Left lobe of liver (tissue), 2 donors: ENCODE measurements around the gene FER. TPM values are rescaled to one million over a fixed set of nuclear protein-coding genes. Genes with fewer than 3 reads are reported as not detected.
"Not testable (repeated sequence)": the region's sequence is repeated elsewhere in the genome, so short reads cannot be mapped to it uniquely, and the experiment has no call there.

Experiments used
- ATAC-seq: fragments of 200-7000 bp; cut with Tn5 transposase; one replicate; pipeline ENCODE4 v1.9.1; 2020; ENCODE audit warnings: mild to moderate bottlenecking, moderate library complexity
- DNase-seq: peaks from one replicate; pipeline ENCODE4 v3.0.0-alpha.2; 2020; ENCODE audit warnings: low spot score
- total RNA-seq: library from RNA; stranded (reverse); gene quantifications from one replicate; pipeline ENCODE4 v1.2.1, GENCODE V29; 2021
- donor health status: DM: no; HTN: no; CAD: no; lungs with moderate emphysema.
- donor health status: DM: no; HTN: yes; CAD: no.

FER gene
- total RNA-seq, 1 donor from 2014 or later: 3.7 TPM

DNA sequence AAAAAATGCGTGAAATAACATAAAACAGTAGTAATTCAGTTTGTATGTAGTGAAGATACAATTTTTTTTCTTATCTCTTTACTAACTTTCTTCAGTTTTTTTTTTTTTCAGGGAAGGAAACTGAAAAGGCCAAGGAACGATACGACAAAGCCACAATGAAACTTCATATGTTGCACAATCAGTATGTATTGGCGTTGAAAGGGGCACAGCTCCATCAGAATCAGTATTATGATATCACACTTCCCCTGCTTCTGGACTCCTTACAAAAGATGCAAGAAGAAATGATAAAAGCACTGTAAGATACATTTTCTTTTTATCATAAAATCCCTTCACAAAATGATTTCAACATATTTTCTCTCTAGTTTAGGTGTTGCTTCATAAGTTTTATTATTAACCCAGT, 120.0 kb downstream of the FER start:
- DNase-seq: no peak
- ATAC-seq: no peak

DNA sequence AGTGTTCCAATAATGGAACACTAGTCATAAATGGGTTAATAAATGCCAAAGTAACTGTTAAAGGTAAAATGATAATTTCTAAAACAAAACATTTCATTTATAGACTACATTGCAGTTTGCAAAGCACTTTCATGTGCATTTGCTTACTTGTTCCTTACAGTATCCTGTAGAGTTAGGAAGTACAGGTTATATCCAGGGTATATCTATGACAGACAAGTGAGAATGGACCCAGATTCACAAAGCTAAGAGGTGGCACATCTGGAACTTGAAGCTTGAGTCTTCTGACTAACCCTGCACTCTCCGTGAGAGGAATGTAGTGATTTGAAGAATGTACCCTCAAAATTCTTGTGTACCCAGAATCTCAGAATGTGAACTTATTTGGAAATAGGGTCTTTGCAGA, 121.4 kb downstream of the FER start:
- DNase-seq (no peak), ATAC-seq (no peak)

DNA sequence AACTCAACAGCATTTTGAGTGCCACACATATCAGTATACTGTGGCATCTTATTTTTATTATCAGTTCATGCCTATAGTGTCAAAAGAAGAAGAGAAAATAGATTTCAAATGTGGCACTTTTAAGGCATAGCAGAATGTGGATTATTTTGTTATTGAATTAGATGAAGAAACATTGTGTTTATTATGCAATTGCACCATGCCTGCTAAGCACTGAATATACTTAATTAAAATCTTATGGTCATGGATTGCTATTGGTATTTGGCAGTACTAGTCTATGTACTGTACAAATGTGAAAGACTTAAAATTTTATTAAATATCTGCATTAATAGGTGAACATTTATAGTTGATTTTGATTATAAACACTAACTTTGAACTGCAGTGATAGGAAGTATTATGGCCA, 128.8 kb downstream of the FER start:
- no peak for ATAC-seq
- DNase-seq: no peak

DNA sequence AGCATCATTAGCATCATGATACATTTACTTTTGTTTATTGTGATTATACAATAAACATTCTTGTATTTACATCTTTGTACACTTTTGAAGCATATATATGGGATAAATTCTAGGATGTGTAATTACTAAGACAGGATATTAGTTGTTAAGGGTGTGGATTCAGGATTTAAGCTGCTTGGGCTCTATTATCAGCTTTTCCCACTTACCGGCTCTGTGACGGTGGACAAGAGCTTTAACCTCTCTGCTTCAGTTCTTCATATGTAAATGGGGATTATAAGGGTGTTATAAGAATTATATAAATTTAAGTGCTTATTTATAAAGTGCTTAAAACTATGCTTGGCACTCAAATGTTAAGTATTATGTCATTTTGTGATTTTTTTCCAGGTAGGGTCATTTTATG, 131.1 kb downstream of the FER start:
- no peak for ATAC-seq
- DNase-seq: no peak

DNA sequence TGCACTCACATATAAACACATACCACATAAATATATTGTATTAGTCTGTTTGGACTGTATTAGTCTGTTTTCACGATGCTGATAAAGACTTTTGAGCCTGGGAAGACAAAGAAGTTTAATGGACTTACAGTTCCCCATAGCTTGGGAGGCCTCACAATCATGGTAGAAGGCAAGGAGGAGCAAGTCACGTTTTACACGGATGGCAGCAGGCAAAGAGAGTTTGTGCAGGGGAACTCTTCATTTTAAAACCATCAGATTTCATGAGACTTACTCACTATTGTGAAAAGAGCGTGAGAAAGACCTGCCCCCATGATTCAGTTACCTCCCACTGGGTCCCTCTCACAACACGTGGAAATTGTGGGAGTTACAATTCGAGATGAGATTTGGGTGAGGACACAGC, 133.4 kb downstream of the FER start:
- DNase-seq: no peak

DNA sequence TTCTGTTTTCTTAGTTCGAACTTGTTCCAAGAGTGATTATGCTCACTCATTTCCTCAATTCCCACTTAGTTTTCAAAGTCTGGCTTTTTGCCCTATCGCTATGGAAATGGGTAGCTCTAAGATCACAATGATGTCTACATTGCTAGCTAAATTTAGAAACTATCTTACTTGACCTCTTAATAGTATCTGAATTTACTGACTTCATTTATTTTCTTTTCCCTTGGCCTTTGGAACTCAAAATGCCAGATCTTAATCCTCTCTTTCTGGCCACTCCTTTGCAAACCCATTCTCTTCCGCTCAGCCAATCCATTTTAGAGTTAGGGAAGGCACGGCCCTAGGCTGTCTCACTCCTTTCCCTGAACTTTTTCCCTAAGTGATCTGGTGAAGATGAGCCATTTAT, 137.0 kb downstream of the FER start:
- no peak for DNase-seq
- peak; percentile 26 for ATAC-seq

More for the DNA sequence above, 133.4 kb downstream of the FER start:
- no peak for ATAC-seq

DNA sequence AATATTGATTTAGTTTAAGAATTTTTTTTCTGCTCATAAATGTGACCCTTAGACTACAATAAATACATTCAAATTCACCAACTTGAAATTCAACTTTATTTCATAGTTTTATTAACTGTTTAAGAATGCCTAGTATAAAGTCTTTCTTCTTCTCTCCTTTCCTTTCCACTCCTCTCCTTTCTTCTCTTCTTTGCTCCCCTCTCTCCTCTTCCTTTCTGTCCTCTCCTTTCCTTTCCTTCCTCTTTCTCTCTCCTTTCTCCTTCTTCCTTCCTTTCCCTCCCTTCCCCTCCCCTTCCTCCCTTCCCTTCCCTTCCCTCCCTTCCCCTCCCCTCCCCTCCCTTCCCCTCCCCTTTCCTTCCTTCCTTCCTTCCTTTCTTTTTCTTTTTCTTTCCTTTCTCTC, 150.6 kb downstream of the FER start:
- ATAC-seq (no peak), DNase-seq (no peak)

DNA sequence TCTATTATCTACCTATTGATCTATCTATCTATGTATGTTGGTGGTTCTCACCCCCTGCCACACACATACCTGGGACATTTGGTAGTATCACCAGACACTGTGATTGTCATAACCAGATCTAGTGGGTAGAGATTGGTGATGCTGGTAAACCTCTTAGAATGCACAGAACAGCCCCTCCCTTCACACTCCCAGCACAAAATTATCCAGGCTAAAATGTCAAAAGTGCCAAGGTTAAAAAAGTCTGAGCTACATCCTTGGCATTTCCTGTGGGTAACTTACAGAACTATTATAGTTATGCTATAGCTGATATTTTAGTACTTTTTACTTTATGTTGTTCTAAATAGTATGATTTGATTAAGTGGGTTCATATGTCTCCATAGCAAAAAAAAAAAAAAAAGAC, 151.0 kb downstream of the FER start:
- DNase-seq: no peak

DNA sequence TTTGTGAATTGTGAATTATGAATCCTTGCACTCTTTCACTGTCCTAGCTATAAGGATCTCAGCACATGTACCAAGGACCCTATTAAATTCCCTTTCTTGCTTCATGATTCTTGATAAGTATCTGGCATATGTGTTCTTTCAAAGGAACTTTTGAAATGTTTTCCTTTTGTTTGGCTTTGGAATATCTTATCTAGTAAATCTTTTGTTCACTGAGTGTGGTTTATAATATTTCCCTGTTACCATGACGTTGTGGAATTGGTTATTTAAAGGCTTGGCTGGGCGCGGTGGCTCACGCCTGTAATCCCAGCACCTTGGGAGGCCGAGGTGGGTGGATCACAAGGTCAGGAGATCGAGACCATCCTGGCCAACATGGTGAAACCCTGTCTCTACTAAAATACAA, 151.5 kb downstream of the FER start:
- not testable (repeated sequence) for ATAC-seq, DNase-seq

More for the DNA sequence above, 151.0 kb downstream of the FER start:
- ATAC-seq: no peak

DNA sequence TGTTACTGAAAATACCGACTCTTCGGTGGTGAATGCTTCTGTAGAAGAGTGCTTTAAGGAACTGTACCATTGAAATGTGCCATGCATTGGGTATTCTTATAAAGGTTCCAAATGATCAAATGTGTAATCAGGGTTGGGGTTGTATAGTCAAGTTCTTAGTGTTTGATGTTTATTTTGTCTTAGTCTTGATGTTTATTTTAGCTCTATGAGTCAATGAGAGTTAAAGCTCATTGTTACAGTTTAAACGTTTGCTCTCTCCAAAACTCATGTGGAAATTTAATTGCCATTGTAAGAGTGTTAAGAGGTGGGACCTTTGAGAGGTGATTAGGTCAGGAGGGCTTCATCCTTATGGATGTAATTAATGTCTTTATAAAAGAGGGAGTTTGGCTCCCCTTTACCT, 153.0 kb downstream of the FER start:
- no peak for ATAC-seq

DNA sequence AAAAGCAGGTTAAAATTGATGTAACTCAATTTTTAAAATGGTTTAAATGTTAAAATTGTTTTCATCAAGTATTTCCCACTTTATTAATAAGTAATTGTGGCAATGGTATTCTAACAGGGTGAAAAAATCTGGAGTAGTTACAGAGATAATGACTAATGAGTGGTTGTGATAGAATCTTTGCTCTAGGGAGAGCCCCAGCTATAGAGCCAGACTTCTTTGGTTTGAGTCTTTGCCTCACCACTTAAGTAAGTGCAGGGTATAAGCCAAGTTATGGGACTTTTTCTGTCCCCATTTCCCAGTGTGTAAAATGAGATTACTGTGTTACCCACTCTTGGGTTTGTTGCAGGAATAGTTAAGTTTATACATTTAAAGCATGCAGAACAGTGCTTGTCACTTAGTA, 158.1 kb downstream of the FER start:
- ATAC-seq: no peak

More for the DNA sequence above, 153.0 kb downstream of the FER start:
- no peak for DNase-seq

DNA sequence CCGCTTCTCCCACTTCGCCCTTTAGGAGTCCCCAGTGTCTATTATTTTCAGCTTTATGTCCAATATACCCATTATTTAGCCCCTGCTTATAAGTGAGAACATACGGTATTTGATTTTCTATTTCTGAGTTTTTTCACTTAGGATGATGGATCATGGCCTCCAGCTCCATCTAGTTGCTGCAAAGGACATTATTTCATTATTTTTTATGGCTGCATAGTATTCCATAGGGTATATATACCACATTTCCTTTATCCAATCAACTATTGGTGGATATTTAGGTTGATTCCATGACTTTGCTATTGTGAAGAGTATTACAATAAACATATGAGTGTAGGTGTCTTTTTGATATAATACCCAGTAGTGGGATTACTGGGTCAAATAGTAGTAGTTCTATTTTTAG, 162.9 kb downstream of the FER start:
- DNase-seq (no peak), ATAC-seq (no peak)

More for the DNA sequence above, 158.1 kb downstream of the FER start:
- no peak for DNase-seq

DNA sequence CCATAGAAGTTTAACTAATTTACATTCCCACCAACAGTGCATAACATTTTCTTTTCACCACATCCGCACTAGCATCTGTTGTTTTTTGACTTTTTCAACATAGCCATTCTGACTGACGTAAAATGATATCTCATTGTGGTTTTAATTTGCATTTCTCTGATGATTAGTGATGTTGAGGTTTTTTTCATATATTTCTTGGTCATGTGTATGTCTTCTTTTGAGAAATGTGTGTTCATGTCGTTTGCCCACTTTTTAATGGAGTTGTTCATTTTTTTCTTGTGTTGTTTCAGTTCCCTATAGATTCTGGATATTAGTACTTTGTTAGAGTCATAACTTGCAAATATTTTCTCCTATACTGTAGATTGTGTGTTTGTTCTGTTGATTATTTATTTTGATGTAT, 163.4 kb downstream of the FER start:
- ATAC-seq: no peak

DNA sequence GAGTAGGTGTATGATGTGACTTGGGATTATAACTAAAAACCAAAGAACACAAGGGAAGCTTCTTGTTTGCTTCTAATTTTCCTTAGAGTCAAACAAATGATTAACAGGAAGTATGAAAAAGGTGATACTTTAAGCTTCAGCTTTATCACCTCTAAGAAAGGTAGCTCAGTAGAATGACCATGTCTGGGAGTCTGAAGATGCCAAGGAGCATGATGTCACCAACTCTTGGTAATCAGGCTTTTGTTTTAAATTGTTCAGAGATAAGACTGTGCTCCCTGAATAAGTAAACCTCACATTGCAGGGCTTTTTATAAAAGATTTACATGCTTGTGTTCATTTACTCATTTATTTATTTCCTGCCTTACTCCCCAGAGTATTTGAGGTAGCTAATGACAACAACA, 169.9 kb downstream of the FER start:
- ATAC-seq (no peak), DNase-seq (no peak)

More for the DNA sequence above, 163.4 kb downstream of the FER start:
- no peak for DNase-seq

DNA sequence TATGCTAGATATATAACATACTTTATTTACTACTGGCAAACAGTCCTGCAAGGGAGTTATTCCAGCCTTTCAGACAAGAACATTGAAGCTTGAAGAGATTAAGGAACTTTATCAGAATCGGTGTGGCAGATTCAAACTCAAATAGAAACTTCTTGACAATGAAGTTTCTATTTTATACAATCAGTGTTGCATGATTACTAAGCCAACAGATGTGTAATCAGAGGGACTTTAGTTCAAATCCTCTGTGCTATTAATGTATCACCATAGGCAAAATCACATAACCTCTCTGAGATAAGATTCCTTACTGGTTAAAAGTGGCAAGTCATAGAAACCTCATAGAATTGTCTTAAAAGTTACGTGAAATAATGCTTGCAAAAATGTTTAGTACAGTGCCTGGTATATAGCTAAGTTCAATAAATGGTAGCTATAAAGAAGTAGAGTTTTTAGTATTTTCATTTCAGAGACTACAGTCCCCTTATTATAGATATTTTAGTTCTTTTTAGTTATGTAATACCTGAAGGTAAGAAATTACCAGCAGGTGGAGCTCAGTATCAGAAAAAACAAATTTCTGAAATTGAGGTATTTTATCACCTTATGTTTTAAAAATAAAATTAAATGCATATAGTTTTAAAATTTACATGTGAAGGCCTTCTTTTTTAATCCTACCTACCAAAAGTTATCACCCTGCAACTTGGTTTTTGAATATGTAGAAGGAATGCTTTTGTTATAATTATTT, 172.1 kb downstream of the FER start:
- ATAC-seq: peak; percentile 53
- no peak for DNase-seq

DNA sequence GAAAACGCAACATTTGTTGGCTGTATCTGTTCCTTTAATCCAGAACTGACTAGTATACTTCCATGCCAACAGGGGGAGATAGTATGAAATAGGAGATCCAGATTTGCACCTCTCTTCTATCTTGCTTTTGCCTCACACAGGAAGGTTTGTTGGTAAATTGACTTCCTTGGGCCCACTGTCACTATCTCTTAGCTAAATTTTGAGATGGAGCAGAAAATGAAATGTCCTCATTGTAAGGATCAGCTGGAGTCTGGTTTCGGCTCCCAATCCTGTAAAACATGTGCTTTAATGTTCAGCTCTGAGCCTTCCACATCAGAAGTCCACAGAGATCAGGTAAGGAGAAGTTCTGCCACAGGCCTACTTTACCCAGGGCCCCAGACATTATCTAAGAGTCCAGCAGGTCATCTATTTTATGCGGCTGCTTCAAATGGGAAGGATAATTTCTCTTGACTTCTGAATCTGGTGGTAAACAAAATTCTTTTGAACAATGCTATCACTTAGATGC, 176.8 kb downstream of the FER start:
- no peak for ATAC-seq
- DNase-seq: no peak

DNA sequence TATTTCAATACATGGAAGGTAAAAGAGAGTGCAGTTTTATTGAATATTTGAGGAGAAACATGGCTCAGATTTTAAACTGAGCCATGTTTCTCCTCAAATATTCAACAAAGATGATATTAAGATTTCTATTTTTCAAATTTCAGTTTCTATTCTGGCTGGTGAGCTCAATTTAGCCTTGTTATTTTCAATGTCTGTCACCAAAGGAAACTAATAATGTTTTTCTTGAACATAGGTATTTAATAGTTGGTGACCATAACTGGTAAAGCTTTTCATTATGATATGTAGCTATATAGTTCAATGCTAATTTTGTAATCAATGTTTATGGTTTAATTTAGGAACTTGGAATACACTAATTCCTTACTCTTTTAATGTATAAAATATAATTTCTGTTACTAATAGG, 177.4 kb downstream of the FER start:
- ATAC-seq (no peak), DNase-seq (no peak)

DNA sequence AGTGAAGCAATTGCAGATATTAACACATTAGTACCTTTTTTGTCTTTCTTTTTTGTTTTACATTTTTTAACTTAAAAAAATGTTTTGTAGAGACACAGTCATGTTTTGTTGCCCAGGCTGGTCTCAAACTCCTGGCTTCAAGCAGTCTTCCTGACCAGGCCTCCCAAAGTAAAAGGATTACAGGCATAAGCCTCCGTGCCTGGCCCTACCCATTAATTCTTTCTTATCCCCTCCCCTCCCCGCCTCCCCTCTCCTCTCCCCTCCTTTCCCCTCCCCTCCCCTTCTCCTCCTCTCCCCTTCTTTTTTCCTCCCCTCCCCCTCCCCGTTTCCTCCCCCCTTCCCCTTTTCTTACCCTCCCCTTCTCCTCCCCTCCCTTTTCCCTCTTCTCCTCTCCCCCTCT, 182.4 kb downstream of the FER start:
- ATAC-seq: no peak
- DNase-seq: no peak

DNA sequence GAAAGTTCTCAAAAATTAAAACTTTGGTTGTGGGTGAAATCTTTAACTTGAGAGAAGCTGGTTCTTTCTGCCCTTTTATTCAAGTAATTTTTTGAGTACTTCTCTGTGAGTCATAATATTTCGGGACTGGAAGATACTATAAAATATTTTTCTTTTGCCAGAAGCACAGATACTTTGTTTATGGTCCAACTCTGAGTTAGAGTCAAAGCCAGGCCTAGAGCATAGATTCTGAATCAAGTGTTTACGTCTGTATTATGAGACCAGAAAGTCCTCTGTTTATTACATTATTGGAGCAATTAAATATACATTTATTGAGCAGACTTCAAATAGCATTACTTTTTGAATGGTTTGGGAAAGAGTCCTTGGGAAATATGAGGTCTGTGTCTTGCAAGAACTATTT, 187.9 kb downstream of the FER start:
- no peak for ATAC-seq
- DNase-seq: no peak

DNA sequence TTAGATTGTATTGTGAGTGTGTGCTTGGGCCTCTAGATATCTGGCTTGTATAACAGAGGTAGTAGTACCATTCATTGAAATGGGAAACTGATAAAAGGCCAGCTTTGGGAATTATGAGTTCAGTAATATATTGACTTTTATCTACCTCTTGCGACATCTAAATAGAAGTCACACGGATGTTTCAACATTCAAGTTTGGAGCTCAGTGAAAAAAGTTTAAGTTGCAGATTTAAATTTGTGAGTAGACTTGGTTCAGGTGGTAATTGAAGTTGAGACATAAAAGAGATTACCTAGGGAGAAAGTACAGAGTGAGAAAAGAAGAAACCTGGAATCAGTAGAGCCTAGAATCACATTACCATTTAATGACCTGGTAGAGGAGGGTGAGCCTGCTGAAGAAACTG, 189.5 kb downstream of the FER start:
- DNase-seq: no peak
- no peak for ATAC-seq

DNA sequence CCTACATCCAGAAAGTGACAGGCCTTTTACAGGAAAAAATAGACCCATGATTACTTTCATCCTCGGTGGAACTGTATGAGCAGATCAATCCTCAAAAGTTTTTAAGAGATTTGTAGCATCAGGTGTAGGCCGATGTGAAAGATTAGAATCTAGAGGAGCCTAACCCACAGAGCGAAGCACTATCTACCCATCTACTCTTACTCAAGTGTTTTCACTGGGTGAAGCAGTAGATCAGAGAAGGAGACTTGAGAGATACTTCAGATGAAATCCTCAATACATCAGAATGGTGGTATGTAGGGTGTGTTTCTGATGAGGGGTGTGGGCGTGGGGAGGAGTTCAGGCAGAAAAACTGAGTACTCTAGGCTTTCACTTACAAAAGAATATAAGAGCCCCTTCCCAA, 192.8 kb downstream of the FER start:
- ATAC-seq (no peak), DNase-seq (no peak)

DNA sequence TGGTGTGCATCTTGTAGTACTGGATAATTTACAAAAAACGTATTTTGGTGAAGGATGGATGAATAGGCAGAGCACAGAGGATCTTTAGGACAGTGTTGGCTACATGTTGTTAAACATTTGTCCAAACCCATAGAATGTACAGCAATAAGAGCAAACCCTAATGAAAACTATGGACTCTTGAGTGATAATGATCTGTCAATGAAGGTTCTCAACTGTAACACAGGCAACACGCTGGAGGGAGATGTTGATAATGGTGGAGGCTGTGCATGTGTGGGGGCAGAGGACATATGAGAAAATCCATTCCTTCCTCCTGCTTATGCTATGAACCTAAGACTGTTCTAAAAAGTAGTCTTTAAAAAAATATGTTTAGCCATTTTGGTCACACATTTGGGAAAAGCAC, 194.0 kb downstream of the FER start:
- ATAC-seq (no peak), DNase-seq (no peak)

DNA sequence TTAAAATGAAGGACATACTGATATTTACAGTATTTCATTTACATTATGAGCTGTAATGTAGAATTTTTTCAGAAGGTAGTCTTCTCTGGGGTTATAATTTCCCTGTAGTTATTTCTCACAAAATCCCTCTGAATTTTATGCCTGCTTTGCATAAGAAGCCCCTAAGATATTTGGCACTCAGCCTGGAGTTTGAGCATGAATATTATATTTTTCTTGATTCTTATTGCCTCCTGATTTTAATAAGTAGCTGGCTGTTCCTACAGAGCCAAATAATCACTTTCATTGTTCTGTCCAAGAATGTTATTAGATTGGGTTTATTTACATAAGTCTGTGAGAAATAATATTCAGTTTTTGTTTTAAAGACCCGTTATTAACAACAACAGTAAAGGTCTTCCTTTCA, 195.0 kb downstream of the FER start:
- no peak for DNase-seq
- ATAC-seq: no peak
